ENCODE measurements around the gene QDPR.
"Not testable (repeated sequence)": the region's sequence is repeated elsewhere in the genome, so short reads cannot be mapped to it uniquely, and the experiment has no call there.

Gene QDPR

GRCh38 chr4:17447675-17448298 lies 64.1 kb downstream of the QDPR start (continued):
- TF ChIP-seq CREB5 (CRISPR knock-in tag; IDR thresholded peaks at IDR 0.05; ENCODE audit: low read depth) = no peak
- no peak for TF ChIP-seq TOX (CRISPR knock-in tag; IDR thresholded peaks at IDR 0.05; ENCODE audit: borderline replicate concordance)
- TF ChIP-seq ZC3H10 (CRISPR knock-in tag; IDR thresholded peaks at IDR 0.05) = no peak
- TF ChIP-seq ZFP3 (CRISPR knock-in tag; IDR thresholded peaks at IDR 0.05) = no peak
- TF ChIP-seq ZNF70 (CRISPR knock-in tag; IDR thresholded peaks at IDR 0.05) = no peak
- TF ChIP-seq OSR1 (CRISPR knock-in tag; IDR thresholded peaks at IDR 0.05) = no peak
- TF ChIP-seq CSRNP3 (CRISPR knock-in tag; IDR thresholded peaks at IDR 0.05) = no peak

- peak; percentile 45 for ATAC-seq
- TF ChIP-seq ZFP3 (CRISPR knock-in tag; IDR thresholded peaks at IDR 0.05) (no peak), TSHZ2 (CRISPR knock-in tag; IDR thresholded peaks at IDR 0.05) (no peak), ESRRG (CRISPR knock-in tag; IDR thresholded peaks at IDR 0.05) (no peak), OSR1 (CRISPR knock-in tag; IDR thresholded peaks at IDR 0.05) (no peak), ZNF8 (CRISPR knock-in tag; IDR thresholded peaks at IDR 0.05) (no peak), RARB (CRISPR knock-in tag; IDR thresholded peaks at IDR 0.05) (no peak), POU6F1 (CRISPR knock-in tag; IDR thresholded peaks at IDR 0.05; ENCODE audit: borderline replicate concordance, low read depth) (no peak), TCF4 (CRISPR knock-in tag; IDR thresholded peaks at IDR 0.05; ENCODE audit: borderline replicate concordance) (no peak), PATZ1 (CRISPR knock-in tag; IDR thresholded peaks at IDR 0.05; ENCODE audit: borderline replicate concordance) (no peak), TOX (CRISPR knock-in tag; IDR thresholded peaks at IDR 0.05; ENCODE audit: borderline replicate concordance) (no peak), CSDC2 (CRISPR knock-in tag; IDR thresholded peaks at IDR 0.05) (no peak), CSRNP3 (CRISPR knock-in tag; IDR thresholded peaks at IDR 0.05) (no peak), ZNF70 (CRISPR knock-in tag; IDR thresholded peaks at IDR 0.05) (no peak), PPARA (CRISPR knock-in tag; IDR thresholded peaks at IDR 0.05; ENCODE audit: borderline replicate concordance) (no peak), ZNF565 (CRISPR knock-in tag; conservative IDR thresholded peaks at IDR 0.05; ENCODE audit: low read depth) (no peak)
Observed at GRCh38 chr4:17447056-17447455, 64.8 kb downstream of the QDPR start.

GRCh38 chr4:17442477-17442876 lies 69.4 kb downstream of the QDPR start:
- not testable (repeated sequence) for ATAC-seq
